H1 (cell line): ENCODE measurements around the gene SPATA19. TPM values are rescaled to one million over a fixed set of nuclear protein-coding genes. Genes with fewer than 3 reads are reported as not detected.

ENCODE experiments used
- BCL11A ChIP-seq, 2 experiments: IDR thresholded peaks; one replicate each; pipeline ENCODE4 v1.6.1; 2011; ENCODE audit warnings: low read depth in 2 of 2, low read length in 2 of 2, mild to moderate bottlenecking in 2 of 2
- BRCA1 ChIP-seq: IDR thresholded peaks from 2 replicates; pipeline ENCODE4 v1.6.1; 2012; ENCODE audit warnings: low read depth, low read length, improper control_type of control experiment
- CHD1 ChIP-seq: IDR thresholded peaks from 2 replicates; pipeline ENCODE4 v1.6.1; 2012; ENCODE audit warnings: low read depth, low read length, improper control_type of control experiment
- CREB1 ChIP-seq: IDR thresholded peaks from 2 replicates; pipeline ENCODE4 v1.6.1; 2012; ENCODE audit warnings: inconsistent platforms
- CTBP2 ChIP-seq: IDR thresholded peaks from 2 replicates; pipeline ENCODE4 v1.7.0; 2011; ENCODE audit warnings: borderline replicate concordance, mild to moderate bottlenecking, moderate library complexity, mixed read lengths, low read length; ENCODE audit not compliant: insufficient read depth, insufficient read length
- GABPA ChIP-seq: IDR thresholded peaks from 2 replicates; pipeline ENCODE4 v1.6.1; 2011; ENCODE audit warnings: mild to moderate bottlenecking, low read length, moderate library complexity, borderline replicate concordance; ENCODE audit not compliant: insufficient read depth
- NANOG ChIP-seq: IDR thresholded peaks from 2 replicates; pipeline ENCODE4 v1.6.1; 2011; ENCODE audit warnings: low read length, low read depth, mild to moderate bottlenecking, inconsistent platforms; ENCODE audit not compliant: insufficient read depth, poor library complexity, severe bottlenecking
- PHF8 ChIP-seq: fragments of 200-600 bp; sonication (generic); conservative IDR thresholded peaks from 2 replicates; pipeline ENCODE4 v1.7.1; 2012; ENCODE audit warnings: low read depth, mild to moderate bottlenecking, inconsistent platforms, low read length, moderate library complexity
- polyA plus RNA-seq, 7 experiments: library from polyadenylated mRNA; depleted of rRNA in 3 of 7; stranded (reverse) in 5 of 7; unstranded in 2 of 7; fragments of >200 nt in 5 of 7; fragments of 200-250 nt in 2 of 7; gene quantifications; 1 replicate in 5 of 7; 2 replicates in 1 of 7; 4 replicates in 1 of 7; pipeline versions ENCODE4 v1.2.1 to v1.2.3, GENCODE V29; 2011 to 2013; ENCODE audit warnings: missing spikeins in 2 of 7, mixed read lengths in 2 of 7
- total RNA-seq: library from RNA; stranded (reverse); fragmentation: NEBNext Ultra II Directional; extraction: Animal tissue kit (Norgen Biotek cat#: 25700); gene quantifications from 2 replicates; pipeline ENCODE4 v1.2.1, GENCODE V29; 2021

The SPATA19 gene
- total and polyA plus RNA-seq, 2 of the 8 experiments (the other 6 are each of a cell fraction or from before 2014, with no cell fraction given): not detected

GRCh38 chr11:133841279-133842043 is 3.9 kb downstream of the SPATA19 start (continued):
- TF ChIP-seq CREB1 (no peak), NANOG (no peak), CTBP2 (no peak), BRCA1 (no peak), PHF8 (no peak), BCL11A (IDR thresholded peaks at IDR 0.05; ENCODE audit: low read depth in 2 of 2, low read length in 2 of 2) (no peak), GABPA (no peak), CHD1 (no peak)
- TF ChIP-seq, all 59 proteins: peak for 0
